SH-SY5Y (cell line): ENCODE results near the gene RAP1GAP.

ENCODE experiments used
- GATA2 ChIP-seq: IDR thresholded peaks from 2 replicates; pipeline ENCODE4 v1.6.1; 2011; ENCODE audit warnings: mild to moderate bottlenecking, low read depth, low read length
- GATA3 ChIP-seq: IDR thresholded peaks from 2 replicates; pipeline ENCODE4 v1.6.1; 2011; ENCODE audit warnings: low read depth, mild to moderate bottlenecking, low read length, moderate library complexity

DNA sequence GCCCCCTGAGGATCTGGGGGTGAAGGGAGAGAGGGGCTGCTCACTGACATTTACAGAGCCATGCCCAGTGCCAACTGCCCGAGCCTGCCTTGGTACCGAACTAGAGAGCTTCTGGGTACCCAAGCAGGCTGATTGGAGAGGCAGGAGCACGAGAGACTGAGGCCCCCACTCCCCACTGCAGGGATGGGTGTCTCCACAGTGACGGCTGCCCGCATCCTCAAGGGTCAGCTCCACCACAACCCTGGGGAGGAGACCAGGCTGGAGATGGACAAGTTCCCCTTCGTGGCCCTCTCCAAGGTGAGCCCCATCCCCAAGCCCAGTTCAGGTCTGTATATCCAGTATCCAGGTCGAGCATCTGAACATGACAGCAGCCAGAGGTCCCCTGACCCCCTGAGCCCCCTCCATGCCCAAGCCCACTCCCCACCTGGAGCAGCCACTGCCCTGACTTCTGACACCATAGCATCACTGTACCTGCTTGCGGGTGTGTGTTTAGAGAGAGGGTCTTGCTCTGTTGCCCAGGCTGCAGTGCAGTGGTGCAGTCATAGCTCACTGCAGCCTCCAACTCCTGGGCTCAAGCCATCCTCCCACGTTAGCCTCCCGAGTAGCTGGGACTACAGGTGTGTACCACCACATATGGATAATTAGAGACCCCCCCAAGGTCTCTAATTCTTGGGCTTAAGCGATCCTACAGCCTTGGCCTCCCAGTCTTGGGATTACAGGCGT lies 108.1 kb downstream of the RAP1GAP start:
- TF ChIP-seq GATA3 (no peak), GATA2 (no peak)
